GM12864 (cell line): ENCODE data around the gene IL31.

Source experiments
- DNase-seq: peaks from one replicate; pipeline ENCODE4 v3.0.0-alpha.2; 2011; ENCODE audit warnings: low read depth
- H3K4me3 ChIP-seq: 2 replicates; pipeline ENCODE4 v1.5.1; 2011; ENCODE audit warnings: mild to moderate bottlenecking, low read depth, low read length, control low read depth
- CTCF ChIP-seq: IDR thresholded peaks from 2 replicates; pipeline ENCODE4 v1.5.1; 2011; ENCODE audit warnings: low read depth, mild to moderate bottlenecking, moderate library complexity, low read length, control low read depth, inconsistent platforms; ENCODE audit errors: missing control alignments

Gene IL31

GRCh38 chr12:122139266-122139665, 34.8 kb downstream of the IL31 start:
- H3K4me3 ChIP-seq, result no peak overlapping the region
- DNase-seq, result no peak

GRCh38 chr12:122138616-122139015, 35.4 kb downstream of the IL31 start:
- no peak overlapping the region for H3K4me3 ChIP-seq
- TF ChIP-seq CTCF, result no peak
- no peak for DNase-seq

More at GRCh38 chr12:122139266-122139665, 34.8 kb downstream of the IL31 start:
- no peak for TF ChIP-seq CTCF

GRCh38 chr12:122138181-122138580, 35.8 kb downstream of the IL31 start:
- TF ChIP-seq CTCF, result no peak
- no peak for DNase-seq
- no peak overlapping the region for H3K4me3 ChIP-seq

- H3K4me3 ChIP-seq, result no peak overlapping the region
- DNase-seq, result no peak
- TF ChIP-seq CTCF, result no peak
Measured at GRCh38 chr12:122137681-122138080, 36.3 kb downstream of the IL31 start.

GRCh38 chr12:122137229-122137628, 36.8 kb downstream of the IL31 start:
- no peak overlapping the region for H3K4me3 ChIP-seq
- no peak for DNase-seq
- TF ChIP-seq CTCF, result no peak

GRCh38 chr12:122135437-122136031, 38.5 kb downstream of the IL31 start:
- H3K4me3 ChIP-seq, result no peak overlapping the region
- no peak for DNase-seq
- TF ChIP-seq CTCF, result no peak
